ENCODE results near the gene ASPDH.
A peak's percentile ranks its signal among the peaks of the same experiment; 100 is the strongest.

Gene ASPDH

GRCh38 chr19:50496189-50497021 is 17.3 kb downstream of the ASPDH start:
- DNase-seq (no peak), ATAC-seq (no peak)

DNA sequence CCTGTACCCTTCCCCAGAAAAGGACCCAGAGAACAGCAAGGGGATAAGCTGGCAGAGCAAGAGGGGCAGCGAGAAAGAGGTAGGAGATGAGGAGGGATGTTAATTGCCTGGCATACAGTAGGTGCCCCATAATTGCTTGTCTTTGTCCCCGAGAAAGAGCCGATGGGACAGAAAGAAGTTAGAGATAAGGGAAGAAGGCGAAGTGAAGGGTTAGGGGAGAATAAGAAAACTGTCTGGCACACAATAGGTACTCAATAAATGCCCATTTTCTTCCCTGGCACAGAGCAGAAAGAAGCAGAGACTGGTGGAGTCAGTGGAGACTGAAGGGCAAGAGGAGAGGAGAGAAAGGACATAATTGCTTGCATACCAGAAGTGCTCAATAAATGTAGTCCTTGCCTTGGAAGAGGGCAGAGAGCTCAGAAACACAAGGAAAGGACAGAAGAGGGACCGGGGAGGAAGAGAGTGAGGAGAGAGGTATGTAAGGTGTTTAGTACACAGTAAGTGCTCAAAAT is 18.6 kb downstream of the ASPDH start:
- no peak for DNase-seq

GRCh38 chr19:50494186-50495019 is 19.3 kb downstream of the ASPDH start:
- ATAC-seq (no peak), DNase-seq (no peak)

More for the DNA sequence above, 18.6 kb downstream of the ASPDH start:
- ATAC-seq = no peak

GRCh38 chr19:50493171-50493570 is 20.5 kb downstream of the ASPDH start:
- ATAC-seq = no peak
- no peak for DNase-seq

- peak; percentile 92 for ATAC-seq
- peak; percentile 63 for DNase-seq
Observed at GRCh38 chr19:50492303-50493052, 21.2 kb downstream of the ASPDH start.

DNA sequence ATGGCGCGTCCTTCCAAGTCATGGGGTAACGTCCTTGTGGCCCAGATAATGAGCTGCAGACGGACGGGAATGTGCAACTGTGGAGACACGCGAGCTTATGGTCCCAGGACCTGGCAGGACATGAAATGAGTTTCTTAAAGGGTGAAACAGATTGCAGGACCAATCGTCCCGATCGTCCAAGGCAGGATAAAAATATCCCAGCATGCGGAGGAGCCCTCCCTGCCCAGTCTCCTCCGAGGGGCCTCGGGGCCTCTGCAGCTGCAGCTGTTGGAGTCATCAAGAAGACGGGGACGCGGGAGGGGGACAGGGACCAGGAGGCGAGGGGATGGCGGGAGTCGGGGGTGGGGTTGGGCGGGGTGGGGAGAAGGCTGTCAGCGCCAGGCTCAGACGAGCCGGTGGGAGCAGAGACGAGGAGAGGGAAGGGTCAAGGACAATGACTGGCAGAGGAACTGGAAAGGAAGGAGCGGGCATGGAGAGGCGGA is 22.7 kb downstream of the ASPDH start:
- no peak for ATAC-seq

DNA sequence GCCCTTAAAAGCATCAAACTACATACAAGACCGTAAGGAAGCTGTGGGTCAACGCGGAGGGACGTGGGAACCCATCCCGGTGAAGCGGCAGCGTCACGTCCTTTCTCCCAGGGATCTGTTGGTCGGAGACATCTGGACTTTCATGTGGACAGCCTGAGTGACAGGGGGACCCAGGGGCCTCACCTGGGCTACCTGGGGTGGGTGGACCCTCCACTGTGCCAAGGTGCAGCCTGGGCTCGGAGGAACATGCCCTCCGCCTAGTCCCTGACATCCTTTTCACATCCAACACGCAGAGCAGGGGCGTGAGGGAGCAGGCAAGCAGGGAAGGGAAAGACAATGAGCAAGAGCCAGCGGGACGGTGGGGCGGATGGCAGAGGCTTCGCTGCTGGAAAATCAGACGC is 23.3 kb downstream of the ASPDH start:
- no peak for ATAC-seq
- no peak for DNase-seq

More for the DNA sequence above, 22.7 kb downstream of the ASPDH start:
- no peak for DNase-seq

GRCh38 chr19:50489461-50490011 is 24.2 kb downstream of the ASPDH start:
- ATAC-seq (no peak), DNase-seq (no peak)

GRCh38 chr19:50488389-50489194 is 25.1 kb downstream of the ASPDH start:
- ATAC-seq (no peak), DNase-seq (no peak)

DNA sequence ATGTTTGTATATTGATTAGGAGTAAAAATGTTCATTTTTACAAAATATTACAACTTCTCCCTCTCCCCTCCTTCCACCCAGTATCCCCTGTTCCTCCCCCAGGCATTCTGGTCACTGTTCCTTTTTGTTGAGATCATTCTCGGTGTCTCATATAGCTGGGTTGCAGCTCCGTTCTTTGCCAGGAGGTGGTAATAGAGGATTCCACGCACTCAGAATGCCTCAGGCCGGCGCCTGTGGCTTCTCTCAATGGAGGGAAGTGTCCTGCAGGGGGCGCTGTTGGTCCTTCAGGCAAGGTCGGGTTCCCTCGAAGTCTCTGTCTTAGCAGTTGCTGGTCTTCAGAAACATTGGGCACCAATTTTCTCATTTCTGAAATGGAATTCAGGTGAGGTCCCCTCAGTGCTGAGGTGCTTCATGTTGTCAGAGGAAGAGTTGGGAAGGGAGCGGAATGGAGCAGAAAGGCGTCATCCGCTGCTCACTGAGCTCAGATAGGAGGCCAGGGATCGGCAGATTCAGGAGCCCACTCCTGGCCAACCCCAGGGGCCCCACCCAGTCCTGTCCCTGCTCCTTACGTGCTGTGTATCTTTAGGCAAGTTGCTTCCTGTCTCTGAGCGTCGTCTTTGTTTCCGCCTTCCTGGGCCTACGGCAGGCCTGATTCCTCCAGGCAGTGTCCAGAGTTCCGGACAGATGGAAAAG is 26.7 kb downstream of the ASPDH start:
- ATAC-seq = no peak
- DNase-seq = peak; percentile 77

GRCh38 chr19:50485284-50485955 is 28.3 kb downstream of the ASPDH start:
- DNase-seq (no peak), ATAC-seq (no peak)

GRCh38 chr19:50482916-50483315 is 30.8 kb downstream of the ASPDH start:
- DNase-seq (no peak), ATAC-seq (no peak)

GRCh38 chr19:50482271-50482855 is 31.4 kb downstream of the ASPDH start:
- no peak for DNase-seq
- no peak for ATAC-seq

DNA sequence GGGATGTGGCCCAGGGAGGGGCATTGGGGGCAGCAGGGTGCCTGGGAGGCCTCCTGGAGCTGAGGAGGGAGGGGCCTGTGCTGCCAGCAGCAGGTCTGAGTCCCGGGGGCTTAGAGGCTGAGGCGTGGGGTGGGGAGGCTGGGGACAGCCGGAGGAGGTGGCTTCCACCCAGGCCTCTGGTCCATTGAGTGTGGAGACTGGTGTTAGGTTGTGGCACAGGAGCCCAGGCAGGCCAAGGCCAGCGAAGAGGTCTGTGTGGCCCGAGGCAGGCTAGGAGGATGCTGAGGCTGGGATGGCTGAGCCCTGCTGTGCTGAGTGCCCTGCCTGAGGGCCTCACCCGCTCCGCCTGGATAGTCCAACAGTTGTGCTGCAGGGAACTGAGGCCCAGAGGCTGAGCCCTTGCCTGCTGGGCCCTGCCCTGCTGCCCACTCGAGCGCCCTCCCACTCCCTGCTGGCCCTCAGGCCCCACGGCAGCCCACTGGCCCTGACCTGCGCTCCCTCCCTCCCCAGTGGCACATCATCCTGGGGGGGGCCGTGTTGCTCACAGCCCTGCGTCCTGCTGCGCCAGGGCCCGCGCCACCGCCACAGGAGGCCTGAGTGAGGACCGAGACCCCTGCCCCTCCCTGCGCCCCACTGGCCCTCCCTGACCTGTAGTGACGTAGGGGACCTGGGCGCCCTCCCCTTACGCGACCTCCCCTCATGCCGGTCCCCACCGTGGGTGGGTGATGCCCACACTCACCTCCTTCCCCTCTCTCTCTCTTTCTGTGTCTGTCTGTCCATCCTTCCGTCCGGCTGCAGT is 32.2 kb downstream of the ASPDH start:
- DNase-seq = no peak
- ATAC-seq = no peak

DNA sequence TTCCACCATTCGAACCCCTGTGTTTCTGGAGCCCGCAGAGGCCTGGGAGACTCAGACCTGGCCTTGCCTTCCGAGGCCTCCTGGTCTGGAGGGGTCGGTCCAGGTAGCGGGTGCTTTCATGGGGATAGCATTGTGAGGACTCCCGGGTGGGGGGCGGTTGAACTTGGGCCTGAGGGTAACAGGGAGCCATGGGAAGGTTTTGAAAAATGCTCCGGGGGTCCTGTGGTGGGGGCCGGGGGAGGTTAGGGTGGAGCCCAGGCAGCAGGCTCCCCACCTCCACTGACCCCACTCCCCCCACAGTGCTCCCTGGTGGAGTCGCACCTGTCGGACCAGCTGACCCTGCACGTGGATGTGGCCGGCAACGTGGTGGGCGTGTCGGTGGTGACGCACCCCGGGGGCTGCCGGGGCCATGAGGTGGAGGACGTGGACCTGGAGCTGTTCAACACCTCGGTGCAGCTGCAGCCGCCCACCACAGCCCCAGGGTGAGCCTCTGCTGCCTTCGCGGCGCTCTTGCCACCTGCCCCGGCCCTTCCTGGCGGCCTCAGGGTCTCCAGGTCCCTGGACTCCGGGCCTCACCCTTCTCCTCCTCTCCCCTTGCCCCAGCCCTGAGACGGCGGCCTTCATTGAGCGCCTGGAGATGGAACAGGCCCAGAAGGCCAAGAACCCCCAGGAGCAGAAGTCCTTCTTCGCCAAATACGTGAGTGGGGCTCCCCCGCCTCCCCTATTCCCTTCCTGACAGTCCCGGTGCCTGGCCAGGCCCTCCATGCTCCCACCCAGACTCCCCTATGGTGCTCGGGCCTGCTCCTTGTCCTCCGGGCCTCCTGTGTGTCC is 33.2 kb downstream of the ASPDH start:
- DNase-seq (no peak), ATAC-seq (no peak)

GRCh38 chr19:50479761-50480251 is 33.9 kb downstream of the ASPDH start:
- DNase-seq = no peak
- no peak for ATAC-seq

All from stimulated activated naive CD8-positive, alpha-beta T cell treated with anti-CD3 and anti-CD28 coated beads, Interleukin-15, Interleukin-2, amounts not matched to agents 100 U/mL and 50 U/mL, for 24 hours (primary cell).